HCT116 (cell line): ENCODE data around the gene TSSK6. TPM values are rescaled to one million over a fixed set of nuclear protein-coding genes. Genes with fewer than 3 reads are reported as not detected.

ENCODE experiments used
- ATAC-seq: fragments of 200-7000 bp; cut with Tn5 transposase; 2 replicates; pipeline ENCODE4 v1.9.1; 2020; ENCODE audit warnings: mild to moderate bottlenecking, moderate library complexity
- BruUV-seq: library from RNA; stranded (reverse); fragments of 400-500 nt; replicated peaks from 2 replicates; lab custom pipeline; 2021; lab: Mats Ljungman, UMichigan
- CTCF ChIA-PET: fragments of 300-600 bp; sonication (Branson Sonifier 250); formaldehyde crosslinking; loops from one replicate; lab custom pipeline; 2021; ENCODE audit warnings: antibody characterized with exemption; lab: Charles Lee
- POLR2A ChIA-PET: fragments of 300-600, 350-600 bp; sonication (Branson Sonifier 250); formaldehyde crosslinking; loops from one replicate; lab custom pipeline; 2021; ENCODE audit warnings: antibody characterized with exemption; lab: Charles Lee
- RAD21 ChIA-PET, 2 experiments: fragments of 300-600 bp; sonication (Branson Sonifier 250); formaldehyde crosslinking; loops; one replicate each; lab custom pipeline; 2023; ENCODE audit warnings: low total read pairs in 2 of 2; ENCODE audit not compliant: uncharacterized antibody in 2 of 2, unreplicated experiment in 2 of 2, low non-redundant PET in 1 of 2; lab: Charles Lee
- DNase-seq: peaks from one replicate; pipeline ENCODE4 v3.0.0-alpha.2; 2010; ENCODE audit warnings: low read depth, low spot score
- H2AFZ ChIP-seq: fragments of 200-600 bp; shearing (Covaris generic), sonication (generic); 2 replicates; pipeline ENCODE4 v1.6.1; 2017; ENCODE audit warnings: low read depth, mixed run types, mixed read lengths, antibody characterized with exemption, low read length; ENCODE audit not compliant: poor library complexity, severe bottlenecking
- H3K27ac ChIP-seq: 2 replicates; pipeline ENCODE4 v1.5.1; 2012; ENCODE audit warnings: low read depth, low read length
- H3K27me3 ChIP-seq: fragments of 200-600 bp; sonication (generic); 2 replicates; pipeline ENCODE4 v1.6.1; 2016; ENCODE audit warnings: mixed run types, low read length, mixed read lengths; ENCODE audit not compliant: insufficient read depth
- H3K36me3 ChIP-seq, 2 experiments: fragments of 200-500 bp in 1 of 2; fragments of 200-600 bp in 1 of 2; sonication (Bioruptor generic) in 1 of 2; sonication (generic) in 1 of 2; 2 replicates each; pipeline versions ENCODE4 v1.5.1 to v1.6.1; 2014 to 2016; ENCODE audit warnings: low read length in 2 of 2, inconsistent platforms in 1 of 2, mixed read lengths in 1 of 2, mixed run types in 1 of 2; ENCODE audit not compliant: insufficient read depth in 2 of 2, control insufficient read depth in 1 of 2
- H3K4me1 ChIP-seq, 2 experiments: fragments of 200-600 bp in 1 of 2; sonication (generic) in 1 of 2; 2 replicates each; pipeline versions ENCODE4 v1.5.1 to v1.6.1; 2012 to 2017; ENCODE audit warnings: low read length in 2 of 2, inconsistent platforms in 1 of 2, mild to moderate bottlenecking in 1 of 2, mixed read lengths in 1 of 2, mixed run types in 1 of 2, moderate library complexity in 1 of 2; ENCODE audit not compliant: insufficient read depth in 2 of 2, control insufficient read depth in 1 of 2
- H3K4me2 ChIP-seq: fragments of 200-600 bp; sonication (generic); 2 replicates; pipeline ENCODE4 v1.6.1; 2017; ENCODE audit warnings: mixed run types, low read length, mixed read lengths
- H3K4me3 ChIP-seq, 2 experiments: fragments of 200-600 bp in 1 of 2; sonication (generic) in 1 of 2; replicated peaks in 1 of 2; 2 replicates each; pipeline ENCODE4 v1.5.1; 2011 to 2016; ENCODE audit warnings: low read length in 2 of 2, control low read depth in 1 of 2, low read depth in 1 of 2, mild to moderate bottlenecking in 1 of 2, mixed read lengths in 1 of 2, mixed run types in 1 of 2
- H3K79me2 ChIP-seq: fragments of 200-600 bp; sonication (generic); 2 replicates; pipeline ENCODE4 v1.6.1; 2017; ENCODE audit warnings: mild to moderate bottlenecking, mixed run types, low read length, moderate library complexity, mixed read lengths; ENCODE audit not compliant: insufficient read depth
- H3K9ac ChIP-seq: fragments of 200-600 bp; sonication (generic); 2 replicates; pipeline ENCODE4 v1.6.1; 2016; ENCODE audit warnings: low read length, mixed read lengths
- H3K9me2 ChIP-seq: fragments of 200-600 bp; sonication (generic), shearing (Covaris generic); 2 replicates; pipeline ENCODE4 v1.6.1; 2017; ENCODE audit warnings: mixed run types, mild to moderate bottlenecking, moderate library complexity; ENCODE audit not compliant: insufficient read depth
- H3K9me3 ChIP-seq, 2 experiments: fragments of 200-500 bp in 1 of 2; fragments of 200-600 bp in 1 of 2; sonication (Bioruptor generic) in 1 of 2; sonication (generic) in 1 of 2; 2 replicates each; pipeline ENCODE4 v1.6.1; 2014 to 2017; ENCODE audit warnings: low read length in 2 of 2, mixed read lengths in 2 of 2, inconsistent platforms in 1 of 2, low read depth in 1 of 2, mild to moderate bottlenecking in 1 of 2, mixed run types in 1 of 2, moderate library complexity in 1 of 2; ENCODE audit not compliant: control insufficient read depth in 1 of 2, insufficient read depth in 1 of 2
- H4K20me1 ChIP-seq: fragments of 200-600 bp; sonication (generic), shearing (Covaris generic); 2 replicates; pipeline ENCODE4 v1.6.1; 2017; ENCODE audit warnings: mixed run types, mild to moderate bottlenecking, moderate library complexity; ENCODE audit not compliant: insufficient read depth
- EGR1 ChIP-seq: IDR thresholded peaks from 2 replicates; pipeline ENCODE4 v1.6.1; 2012; ENCODE audit warnings: low read depth
- EZH2 ChIP-seq: fragments of 200-600 bp; sonication (generic); IDR thresholded peaks from 2 replicates; pipeline ENCODE4 v1.6.1; 2017; ENCODE audit warnings: antibody characterized with exemption, mixed run types
- EZH2phosphoT487 ChIP-seq: fragments of 200-600 bp; IDR thresholded peaks from 2 replicates; pipeline ENCODE4 v1.6.1; 2018; ENCODE audit warnings: antibody characterized with exemption, borderline replicate concordance
- POLR2A ChIP-seq: IDR thresholded peaks from 2 replicates; pipeline ENCODE4 v1.7.0; 2011; ENCODE audit warnings: borderline replicate concordance; ENCODE audit not compliant: insufficient read depth, insufficient read length; ENCODE audit errors: extremely low read depth
- POLR2AphosphoS5 ChIP-seq: IDR thresholded peaks from 2 replicates; pipeline ENCODE4 v1.6.1; 2011; ENCODE audit warnings: mild to moderate bottlenecking, low read depth, low read length, moderate library complexity
- SIN3A ChIP-seq: IDR thresholded peaks from 2 replicates; pipeline ENCODE4 v1.6.1; 2012; ENCODE audit warnings: low read depth
- SRF ChIP-seq: IDR thresholded peaks from 2 replicates; pipeline ENCODE4 v1.6.1; 2012; ENCODE audit warnings: low read depth
- YY1 ChIP-seq: IDR thresholded peaks from 2 replicates; pipeline ENCODE4 v1.6.1; 2011; ENCODE audit warnings: low read length, low read depth, moderate library complexity, mild to moderate bottlenecking; ENCODE audit not compliant: insufficient replicate concordance; ENCODE audit errors: extremely low read depth
- ZFX ChIP-seq: fragments of 450-650 bp; IDR thresholded peaks from 2 replicates; pipeline ENCODE4 v1.6.1; 2017
- intact Hi-C: fragments of 100-400 bp; cut with micrococcal nuclease; formaldehyde crosslinking; loops from 2 replicates; pipeline ENCODE4 v1.10.0; 2022
- total RNA-seq: library from RNA; stranded (reverse); gene quantifications from one replicate; pipeline ENCODE4 v1.2.1, GENCODE V29; 2021; ENCODE audit not compliant: unreplicated experiment
- TF ChIP-seq, protein P1 (sequence below): IDR thresholded peaks from 2 replicates; pipeline ENCODE4 v1.6.1; 2011; ENCODE audit warnings: mild to moderate bottlenecking, low read length, moderate library complexity; ENCODE audit not compliant: insufficient replicate concordance; ENCODE audit errors: extremely low read depth
- TF ChIP-seq, protein P2 (sequence below): IDR thresholded peaks from 2 replicates; pipeline ENCODE4 v1.6.1; 2012

The TSSK6 gene
- total RNA-seq, 1 experiment from 2014 or later = 4.1 TPM

DNA sequence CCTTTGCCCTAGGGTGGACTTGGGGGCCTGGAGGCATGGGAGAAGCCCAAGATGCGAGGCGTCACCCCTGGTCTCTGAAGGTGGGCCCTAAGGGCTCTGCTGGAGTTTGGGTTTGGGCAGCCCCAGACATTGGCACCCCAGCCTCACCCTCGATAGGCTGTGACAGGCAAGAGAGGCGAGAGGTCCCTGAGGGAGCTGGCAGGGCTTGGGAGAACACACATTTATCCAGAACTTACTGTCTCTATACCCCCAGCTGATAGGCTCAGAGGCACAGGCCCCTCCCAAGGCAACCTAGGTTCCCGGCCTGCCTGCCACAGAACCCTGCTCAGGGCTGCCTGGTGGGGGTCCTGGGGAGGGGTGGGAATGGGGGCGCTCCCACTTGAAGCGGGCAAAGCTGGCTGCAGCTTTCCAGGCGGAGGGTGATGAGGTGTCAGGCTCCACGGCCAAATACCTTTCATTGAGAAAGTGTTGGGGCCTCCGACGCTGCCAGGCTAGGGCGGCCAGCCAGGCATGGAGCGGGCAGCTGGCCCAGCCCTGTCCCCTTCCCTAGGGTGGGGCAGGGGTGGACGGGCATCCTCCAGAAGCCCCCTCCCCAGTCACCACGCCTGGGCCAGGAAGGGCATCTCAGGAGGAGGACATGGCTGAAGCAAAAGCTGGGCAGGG lies 32.5 kb upstream of the TSSK6 start (continued):
- TF ChIP-seq, protein P1, sequence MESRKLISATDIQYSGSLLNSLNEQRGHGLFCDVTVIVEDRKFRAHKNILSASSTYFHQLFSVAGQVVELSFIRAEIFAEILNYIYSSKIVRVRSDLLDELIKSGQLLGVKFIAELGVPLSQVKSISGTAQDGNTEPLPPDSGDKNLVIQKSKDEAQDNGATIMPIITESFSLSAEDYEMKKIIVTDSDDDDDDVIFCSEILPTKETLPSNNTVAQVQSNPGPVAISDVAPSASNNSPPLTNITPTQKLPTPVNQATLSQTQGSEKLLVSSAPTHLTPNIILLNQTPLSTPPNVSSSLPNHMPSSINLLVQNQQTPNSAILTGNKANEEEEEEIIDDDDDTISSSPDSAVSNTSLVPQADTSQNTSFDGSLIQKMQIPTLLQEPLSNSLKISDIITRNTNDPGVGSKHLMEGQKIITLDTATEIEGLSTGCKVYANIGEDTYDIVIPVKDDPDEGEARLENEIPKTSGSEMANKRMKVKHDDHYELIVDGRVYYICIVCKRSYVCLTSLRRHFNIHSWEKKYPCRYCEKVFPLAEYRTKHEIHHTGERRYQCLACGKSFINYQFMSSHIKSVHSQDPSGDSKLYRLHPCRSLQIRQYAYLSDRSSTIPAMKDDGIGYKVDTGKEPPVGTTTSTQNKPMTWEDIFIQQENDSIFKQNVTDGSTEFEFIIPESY = no peak
- no peak for TF ChIP-seq EZH2phosphoT487
- no peak for TF ChIP-seq SRF
- TF ChIP-seq POLR2A = no peak
- no peak for TF ChIP-seq POLR2AphosphoS5
- TF ChIP-seq EZH2 = no peak
- no peak for TF ChIP-seq ZFX

DNA sequence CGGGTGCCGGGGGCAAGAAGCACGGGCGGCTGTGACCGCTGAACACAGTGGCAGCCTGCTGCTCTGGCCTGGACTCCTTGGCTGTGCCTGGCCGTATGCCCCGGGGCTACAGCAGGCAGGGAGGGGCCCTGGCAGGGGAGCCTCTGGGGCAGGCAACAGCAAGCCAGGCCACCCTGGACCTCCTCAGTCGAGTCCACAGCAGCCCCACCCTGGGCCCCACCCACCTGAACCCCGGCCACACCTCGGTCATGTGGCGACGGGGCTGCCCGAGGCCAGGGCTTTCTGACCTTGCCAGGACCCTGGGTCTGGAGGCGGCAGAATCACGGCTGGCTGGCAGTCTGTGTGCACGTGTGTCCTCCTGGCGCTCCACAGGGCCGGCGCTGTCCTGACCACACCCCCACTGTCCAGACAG lies 31.4 kb upstream of the TSSK6 start:
- no peak overlapping the region for H3K9ac ChIP-seq
- no peaks in the 10 kb centered on the region for H3K36me3 ChIP-seq
- H3K27me3 ChIP-seq = no peaks in the 10 kb centered on the region
- no peaks in the 10 kb centered on the region for H4K20me1 ChIP-seq
- intact Hi-C loops = loop anchor here (10.0 kb wide), 1 partner anchor 228 kb away; no protein-coding TSS in a partner anchor
- peaks cover under 1 to 2% of the 10 kb centered on the region in 2 experiments; a peak in 2 of 4 replicates for H3K4me1 ChIP-seq
- no peak overlapping the region for H3K27ac ChIP-seq
- H3K4me2 ChIP-seq = no peak overlapping the region
- no peaks in the 10 kb centered on the region for H3K9me2 ChIP-seq
- no TSS peak for BruUV-seq
- no peak for TF ChIP-seq EZH2phosphoT487
- TF ChIP-seq, protein P2, sequence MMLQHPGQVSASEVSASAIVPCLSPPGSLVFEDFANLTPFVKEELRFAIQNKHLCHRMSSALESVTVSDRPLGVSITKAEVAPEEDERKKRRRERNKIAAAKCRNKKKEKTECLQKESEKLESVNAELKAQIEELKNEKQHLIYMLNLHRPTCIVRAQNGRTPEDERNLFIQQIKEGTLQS = no peak
- TF ChIP-seq EGR1 = no peak
- no peak for TF ChIP-seq SIN3A
- no peak for TF ChIP-seq YY1
- no peak overlapping the region for H3K4me3 ChIP-seq
- H2AFZ ChIP-seq = no peak overlapping the region
- no peaks in the 10 kb centered on the region for H3K79me2 ChIP-seq
- POLR2A ChIA-PET = no interaction called here
- CTCF ChIA-PET = no interaction called here
- no peaks in the 10 kb centered on the region for H3K9me3 ChIP-seq
- ATAC-seq (no peak), DNase-seq (no peak)
- RAD21 ChIA-PET = no interaction called here
